Activated CD4-positive, alpha-beta T cell treated with anti-CD3 and anti-CD28 coated beads, Interleukin-2, amount 50 U/mL, for 24 hours (primary cell): ENCODE data around the gene CABLES1.

Experiments used
- DNase-seq, 2 donors: peaks; one replicate each; pipeline ENCODE4 v3.0.0-alpha.2; 2020; ENCODE audit warnings: low read depth in 1 of 2, low spot score in 1 of 2

Gene CABLES1

DNA sequence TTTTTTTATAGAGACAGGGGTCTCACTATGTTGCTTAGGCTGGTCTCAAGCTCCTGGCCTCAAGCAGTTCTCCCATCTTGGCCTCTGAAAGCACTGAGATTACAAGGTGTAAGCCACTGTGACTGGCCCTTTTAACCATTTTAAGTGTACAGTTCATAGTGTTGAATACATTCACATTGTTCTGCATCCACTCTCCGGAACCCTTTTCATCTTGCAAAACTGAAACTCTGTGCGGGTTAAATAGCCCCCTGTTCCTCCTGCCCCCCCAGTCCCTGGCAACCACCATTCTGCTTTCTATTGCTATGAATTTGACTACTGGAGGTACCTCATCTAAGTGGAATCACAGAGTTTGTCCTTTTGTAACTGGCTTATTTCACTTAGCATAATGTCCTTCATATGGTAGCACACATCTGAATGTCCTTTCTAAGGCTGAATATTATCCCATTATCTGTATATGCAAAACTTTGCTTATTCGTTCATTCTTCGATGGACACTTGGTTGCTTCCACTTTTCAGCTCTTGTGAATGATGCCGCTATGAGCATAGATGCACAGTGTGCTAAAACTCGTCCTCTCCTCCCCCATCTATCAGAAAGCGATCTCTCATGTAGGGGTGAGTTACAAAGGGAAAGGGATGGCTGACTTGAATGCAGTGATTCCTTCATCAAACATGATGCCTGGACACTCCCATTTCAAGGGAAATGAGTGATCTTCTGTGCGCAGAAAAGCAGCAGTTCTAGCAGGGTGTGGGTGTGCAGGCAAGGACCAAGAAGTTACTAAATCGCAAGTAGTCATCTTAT, 30.2 kb downstream of the CABLES1 start:
- DNase-seq: no peak

DNA sequence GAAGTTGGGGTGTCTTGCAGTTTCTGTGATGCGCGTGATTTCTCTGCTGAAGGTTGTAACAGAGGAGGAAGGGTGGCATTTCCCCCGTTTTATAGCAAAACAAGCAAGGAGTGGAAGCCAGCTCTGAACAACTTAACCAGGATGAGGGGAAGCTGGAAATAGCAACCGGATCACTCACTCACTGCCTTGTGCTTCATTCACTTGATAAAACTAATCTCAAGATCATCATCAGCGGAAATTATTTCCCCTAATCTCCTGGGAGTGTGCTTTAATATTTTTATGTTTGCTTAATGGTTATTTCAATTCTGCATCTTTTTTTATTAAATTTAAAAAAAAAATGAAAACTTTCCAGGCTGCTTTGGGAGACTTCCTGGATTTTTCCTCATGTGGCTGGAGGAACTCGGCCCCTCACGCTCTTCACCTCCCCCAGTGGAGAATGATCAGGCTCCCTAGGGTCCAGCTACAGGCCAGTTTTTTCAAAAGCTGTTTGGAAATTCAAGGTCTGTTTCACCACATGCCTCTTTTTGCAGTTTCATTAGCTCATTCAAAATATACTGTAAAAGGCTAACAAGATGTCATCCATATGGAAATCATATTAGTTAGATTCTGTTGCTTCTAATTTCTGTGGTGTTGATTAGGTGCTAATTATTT, 31.7 kb downstream of the CABLES1 start:
- DNase-seq: no peak

DNA sequence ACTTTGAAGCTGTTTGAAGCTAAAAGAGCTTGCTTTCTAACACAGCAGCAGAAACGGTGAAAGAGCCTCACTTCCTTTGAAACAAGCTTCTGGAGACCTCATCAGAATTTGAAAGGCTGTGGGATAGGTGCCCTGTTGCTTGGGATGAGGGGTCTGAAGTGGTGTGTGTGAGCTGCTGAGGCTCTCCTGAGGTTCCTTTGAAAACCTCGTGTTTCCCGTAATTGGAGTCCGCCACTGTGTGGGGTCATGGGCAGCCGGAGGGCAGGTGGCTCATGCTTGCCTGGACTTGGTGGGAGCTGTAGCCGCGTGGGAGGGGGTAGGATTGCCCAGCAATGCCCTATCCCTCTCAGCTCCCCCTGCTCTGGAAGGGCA, 34.4 kb downstream of the CABLES1 start:
- no peak for DNase-seq

DNA sequence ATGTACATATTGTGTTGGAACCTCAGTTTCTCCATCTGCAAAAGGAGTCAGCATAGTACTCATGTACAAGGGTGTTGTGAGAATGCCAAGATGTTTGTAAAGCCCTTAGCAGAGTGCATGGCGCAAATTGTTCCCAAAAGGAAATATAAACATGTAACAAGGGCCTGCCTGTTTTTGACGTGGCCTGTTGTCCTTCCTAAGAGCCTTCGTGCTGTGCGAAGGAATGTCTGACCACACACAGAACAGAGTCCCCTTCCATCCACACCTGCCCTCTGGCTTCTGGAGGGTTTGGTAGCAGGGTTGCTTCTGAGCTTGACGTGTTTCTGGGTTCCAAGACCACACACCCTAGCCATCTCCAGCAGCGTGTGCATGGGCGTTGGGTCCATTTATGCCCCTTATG, 34.9 kb downstream of the CABLES1 start:
- DNase-seq: no peak

DNA sequence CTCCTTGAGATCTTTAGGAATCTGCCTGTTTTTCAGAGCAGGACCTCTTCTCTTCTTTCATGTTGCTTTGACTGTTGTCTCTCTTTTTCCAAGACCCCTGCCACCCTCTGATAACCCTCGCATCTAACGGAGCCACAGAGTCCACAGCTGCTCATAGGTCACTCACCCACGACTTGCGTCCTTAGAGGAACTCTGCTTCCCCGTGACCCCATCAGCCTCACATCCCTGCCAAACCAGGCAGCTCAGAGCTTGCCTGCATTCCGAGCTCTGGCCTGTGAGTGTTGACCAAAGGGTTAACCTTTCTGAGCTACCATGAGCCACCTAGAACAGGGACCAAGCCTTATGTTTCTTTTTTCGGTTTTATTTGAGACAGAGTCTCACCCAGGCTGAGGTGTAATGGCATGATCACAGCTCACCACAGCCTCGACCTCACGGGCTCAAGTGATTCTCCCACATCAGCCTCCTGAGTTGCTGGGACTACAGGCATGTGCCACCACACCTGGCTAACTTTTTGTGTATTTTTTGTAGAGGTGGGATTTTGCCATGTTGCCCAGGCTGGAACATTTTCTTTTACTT, 36.4 kb downstream of the CABLES1 start:
- DNase-seq: no peak

DNA sequence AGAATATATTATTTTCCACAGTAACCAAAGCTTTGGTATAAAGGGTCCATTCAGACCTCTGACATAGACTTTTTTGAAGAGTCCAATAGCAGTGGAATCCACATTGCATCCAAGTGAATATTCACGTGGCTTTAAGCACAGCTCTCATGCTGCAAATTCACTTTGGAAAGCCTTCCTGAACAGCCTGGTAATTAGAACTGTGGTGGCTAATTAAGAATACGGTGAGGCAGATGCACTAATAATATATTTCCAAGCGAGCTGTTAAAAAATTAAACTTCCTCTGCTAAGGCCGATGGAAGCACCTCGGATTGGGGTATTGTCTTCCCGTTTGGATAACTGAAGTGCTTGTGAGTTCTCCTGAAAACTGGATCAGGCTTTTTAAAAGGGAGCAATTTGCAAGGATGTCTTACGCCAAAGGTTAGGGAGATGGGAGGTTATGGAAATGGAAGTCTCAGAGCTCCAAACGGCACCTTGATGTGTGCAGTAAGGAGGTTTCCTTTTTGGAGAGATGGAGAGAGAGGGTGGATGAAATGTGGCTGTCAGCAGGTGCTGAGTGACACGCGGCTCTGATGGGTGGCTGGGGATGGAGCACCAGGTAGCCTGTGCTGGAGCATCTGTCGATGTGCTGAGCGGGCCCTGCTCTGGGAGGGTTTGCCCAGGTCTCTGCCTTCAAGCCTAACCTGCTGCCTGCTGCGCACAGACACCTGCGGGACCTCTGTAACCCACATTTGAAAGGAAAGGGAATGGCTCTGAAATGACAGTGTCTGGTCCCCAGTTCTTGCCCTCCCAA, 37.5 kb downstream of the CABLES1 start:
- no peak for DNase-seq

DNA sequence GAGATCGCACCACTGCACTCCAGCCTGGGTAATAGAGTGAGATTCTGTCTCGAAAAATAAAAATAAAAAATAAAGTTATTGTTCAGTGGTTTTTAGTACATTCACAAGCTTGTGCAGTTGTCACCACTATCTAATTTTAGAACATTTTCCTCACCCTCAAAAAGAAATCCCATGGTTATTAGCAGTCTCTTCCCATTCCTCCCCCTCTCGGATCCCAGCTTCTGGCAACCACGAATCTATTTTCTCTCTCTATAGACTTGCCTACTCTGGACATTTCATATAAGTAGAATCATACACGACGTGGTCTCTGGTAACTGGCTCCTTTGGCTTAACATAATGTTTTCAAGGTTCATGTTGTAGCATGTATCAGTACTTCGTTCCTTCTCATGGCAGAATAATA, 38.6 kb downstream of the CABLES1 start:
- DNase-seq: no peak

DNA sequence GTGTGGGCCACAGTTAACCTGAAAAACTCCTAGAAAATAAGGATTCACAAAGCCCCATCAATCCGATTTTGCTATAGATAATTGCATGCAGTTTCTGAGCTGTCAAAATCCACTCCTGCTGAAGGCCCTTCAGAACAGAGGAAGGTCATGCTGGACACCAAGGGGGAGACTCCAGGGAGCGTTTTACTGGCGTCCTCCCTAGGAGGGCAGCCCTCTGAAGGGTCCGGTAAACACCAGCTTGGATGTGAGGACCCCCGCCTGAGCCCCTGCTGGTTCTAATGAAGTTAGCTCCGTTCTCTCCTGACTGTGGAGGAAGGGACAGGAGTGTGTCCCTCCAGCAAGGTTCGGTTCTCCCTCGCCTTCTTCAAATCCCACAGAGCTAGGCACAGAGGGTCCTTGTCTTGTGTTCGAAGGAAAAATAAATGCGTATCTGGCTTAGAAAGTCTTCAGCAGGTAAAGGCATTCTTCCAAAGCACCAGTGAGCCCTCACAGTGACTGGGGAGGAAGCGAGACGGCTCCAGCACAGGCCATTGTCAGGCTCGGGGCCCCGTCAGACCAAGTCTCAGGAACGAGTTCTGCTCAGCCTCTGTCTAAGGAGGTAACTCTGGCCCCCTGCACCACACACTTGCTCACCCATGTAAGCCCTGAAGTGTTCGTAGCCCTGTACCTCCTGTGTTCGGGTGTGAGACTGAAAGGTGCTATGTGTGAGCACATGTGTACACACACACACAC, 41.6 kb downstream of the CABLES1 start:
- DNase-seq: no peak

DNA sequence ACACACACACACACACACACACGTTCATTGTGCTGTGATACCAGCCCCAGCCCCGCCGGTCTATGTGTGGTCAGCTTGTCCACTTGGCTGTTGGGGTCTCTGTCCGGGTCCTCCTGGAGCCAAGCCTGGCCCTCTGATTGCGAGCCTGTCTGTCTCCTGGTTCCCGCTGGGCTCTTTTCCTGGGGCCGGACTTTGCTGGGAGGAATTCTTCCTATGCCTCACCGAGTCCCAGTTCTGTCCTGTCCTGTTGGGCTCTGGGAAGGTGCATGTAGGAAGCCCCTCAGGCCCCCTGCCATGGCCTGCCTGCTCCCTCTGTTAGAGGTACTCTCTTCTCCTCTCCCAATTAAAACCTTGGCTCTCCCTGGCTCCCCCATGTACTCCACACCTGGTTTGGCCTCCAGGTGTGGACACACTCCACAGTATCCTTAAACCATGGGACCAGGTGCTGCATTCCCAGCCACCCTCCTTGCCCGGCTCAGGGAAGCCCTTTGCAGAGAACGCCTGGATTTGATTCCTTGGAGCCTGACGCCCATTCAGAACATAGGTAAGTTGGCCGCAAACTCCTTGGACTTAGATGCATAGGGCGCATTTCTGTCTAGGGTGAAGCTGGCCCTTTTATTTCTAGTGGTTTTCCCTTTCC, 42.3 kb downstream of the CABLES1 start:
- no peak for DNase-seq

DNA sequence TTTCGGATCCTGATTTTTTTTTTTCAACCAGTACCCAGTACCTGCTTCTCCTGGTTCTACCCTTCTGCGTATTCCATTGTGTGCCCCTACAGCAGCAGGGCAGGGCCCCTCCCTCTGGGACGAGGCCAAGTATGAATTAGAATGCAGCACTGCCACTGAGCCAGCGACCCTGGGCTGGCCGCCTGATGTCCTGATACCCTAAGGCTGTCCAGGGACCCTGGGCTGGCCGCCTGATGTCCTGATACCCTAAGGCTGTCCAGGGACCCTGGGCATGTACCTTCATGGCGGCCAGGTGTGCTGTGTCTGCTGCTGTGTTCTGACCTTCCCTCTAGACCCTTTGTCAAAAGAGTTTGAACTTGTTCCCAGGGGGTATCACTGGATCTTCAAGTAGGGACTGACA, 42.9 kb downstream of the CABLES1 start:
- no peak for DNase-seq

DNA sequence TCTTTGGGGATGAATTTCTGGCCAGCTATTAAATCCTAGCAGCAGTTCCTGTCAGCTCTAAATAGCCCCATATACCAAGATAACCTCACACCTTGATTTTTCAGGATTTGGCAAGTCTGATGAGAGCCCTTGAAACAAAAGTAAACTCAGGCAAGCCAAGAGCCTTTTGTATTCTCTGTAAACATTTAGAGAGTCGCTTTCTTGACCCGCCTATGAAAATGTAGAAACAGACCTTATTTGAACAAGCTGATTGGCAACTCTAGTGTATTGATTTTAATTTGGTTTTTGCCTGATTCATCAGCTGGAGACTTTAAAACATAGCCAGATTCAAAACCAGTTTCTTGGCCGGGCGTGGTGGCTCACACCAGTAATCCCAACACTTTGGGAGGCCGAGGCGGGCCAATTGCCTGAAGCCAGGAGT, 43.4 kb downstream of the CABLES1 start:
- no peak for DNase-seq

DNA sequence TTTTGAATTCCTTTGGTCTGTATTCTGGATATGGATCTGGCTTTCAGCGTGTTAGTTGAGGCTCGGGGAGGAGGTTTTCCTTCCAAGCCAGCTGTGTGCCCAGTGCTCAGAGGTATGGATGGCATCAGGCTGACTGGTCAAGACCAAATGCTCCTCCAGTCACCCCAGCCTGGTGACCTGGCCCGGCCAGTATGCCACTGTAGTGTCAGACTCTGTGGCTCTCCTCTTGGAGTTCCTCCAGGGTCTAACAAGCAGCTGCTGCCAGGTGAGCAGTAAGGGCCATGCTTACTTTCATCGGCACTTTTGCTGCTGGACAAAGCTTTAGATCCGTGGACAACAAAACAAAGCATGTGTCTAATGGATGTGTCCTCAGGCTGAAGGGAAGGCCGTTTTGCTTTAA, 44.1 kb downstream of the CABLES1 start:
- no peak for DNase-seq

DNA sequence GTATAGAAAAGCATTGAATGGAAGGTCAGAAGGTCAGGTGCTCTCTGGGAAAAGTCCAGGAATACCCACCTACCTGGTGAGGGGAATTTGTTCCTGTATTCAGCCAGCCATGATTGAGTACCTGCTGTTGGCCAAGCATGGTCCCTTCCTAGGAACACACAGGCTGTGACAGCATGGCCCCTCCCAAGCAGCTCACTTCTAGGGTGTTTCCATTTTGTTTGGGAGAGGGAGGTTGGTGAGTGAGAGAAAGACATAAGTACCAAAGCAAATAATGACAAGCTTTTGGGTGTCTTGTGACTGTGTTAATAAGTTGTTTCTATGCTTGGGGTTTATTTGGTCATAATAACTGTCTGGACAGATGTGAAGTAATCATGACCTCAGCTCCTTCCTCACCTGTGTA, 46.3 kb downstream of the CABLES1 start:
- no peak for DNase-seq

DNA sequence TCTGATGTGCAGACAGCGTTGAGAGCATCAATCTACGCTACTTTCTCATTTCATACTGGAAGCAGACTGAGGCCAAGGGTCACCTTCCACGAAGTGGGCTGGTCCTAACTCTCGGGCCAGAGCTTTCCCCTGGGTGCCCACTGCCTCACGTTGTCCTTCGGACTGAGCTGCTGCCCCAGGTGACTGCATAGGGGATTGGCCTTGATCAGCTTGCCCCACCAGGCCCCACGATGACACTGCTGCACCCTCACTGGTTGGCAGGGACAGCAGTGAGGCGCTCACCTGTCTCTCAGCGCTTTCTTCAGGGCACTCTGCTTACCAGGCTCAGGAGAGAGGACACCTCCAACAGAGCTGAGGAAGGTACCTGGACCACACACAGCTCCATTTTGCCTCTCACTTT, 47.3 kb downstream of the CABLES1 start:
- DNase-seq: no peak

DNA sequence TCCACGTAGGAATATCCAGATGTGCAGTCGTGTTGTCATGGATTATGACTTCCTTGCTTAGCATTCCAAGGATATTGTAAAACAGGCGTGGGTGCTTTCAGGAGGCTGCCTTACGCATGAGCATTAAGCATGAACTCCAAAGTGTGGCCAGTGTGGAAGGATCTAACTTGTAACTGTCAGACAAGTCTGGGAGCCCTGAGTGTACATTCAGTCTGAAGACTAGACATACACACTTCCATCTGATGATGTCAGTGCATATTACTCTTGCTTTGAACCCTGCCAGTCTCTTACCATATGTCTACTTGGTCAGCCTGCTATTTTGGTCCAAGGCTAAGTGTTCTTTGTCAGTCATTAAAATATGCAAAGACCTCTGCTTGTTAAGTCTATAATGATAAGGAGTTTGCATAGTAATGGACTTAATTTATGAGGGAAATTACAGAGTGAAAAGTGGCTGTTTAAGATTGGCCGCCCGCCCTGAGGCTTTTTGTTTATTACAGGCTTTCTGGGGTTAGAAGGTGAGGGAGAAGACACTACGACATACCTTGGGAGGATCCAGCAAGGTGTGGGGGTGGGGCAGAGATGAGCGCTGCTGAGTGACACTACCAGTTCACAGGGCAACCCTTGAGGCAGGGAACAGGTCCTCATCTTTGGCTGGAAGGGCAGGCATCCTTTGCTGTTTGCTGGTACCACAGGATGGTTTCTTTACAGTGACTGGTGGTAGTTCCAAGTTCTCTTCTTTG, 48.3 kb downstream of the CABLES1 start:
- DNase-seq: no peak

DNA sequence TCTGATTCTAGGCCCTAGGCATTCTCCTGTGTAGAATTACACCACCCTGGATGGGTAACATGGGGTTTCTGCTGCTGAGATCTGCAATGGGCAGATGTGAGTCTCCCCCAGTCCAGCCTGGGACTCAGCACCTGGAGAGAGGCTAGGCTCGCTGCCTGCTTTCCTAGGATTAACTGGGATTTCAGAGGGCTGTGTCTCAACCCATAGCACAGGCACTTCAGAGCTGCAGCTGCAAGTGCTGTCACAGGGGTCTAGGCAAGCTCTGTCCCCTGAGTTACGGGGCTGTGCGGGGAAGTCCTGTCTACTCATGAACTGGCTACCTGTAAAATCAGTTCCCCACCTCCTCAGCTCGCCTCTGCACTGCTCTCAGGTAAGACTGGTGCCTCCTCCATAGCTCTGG, 51.5 kb downstream of the CABLES1 start:
- no peak for DNase-seq

DNA sequence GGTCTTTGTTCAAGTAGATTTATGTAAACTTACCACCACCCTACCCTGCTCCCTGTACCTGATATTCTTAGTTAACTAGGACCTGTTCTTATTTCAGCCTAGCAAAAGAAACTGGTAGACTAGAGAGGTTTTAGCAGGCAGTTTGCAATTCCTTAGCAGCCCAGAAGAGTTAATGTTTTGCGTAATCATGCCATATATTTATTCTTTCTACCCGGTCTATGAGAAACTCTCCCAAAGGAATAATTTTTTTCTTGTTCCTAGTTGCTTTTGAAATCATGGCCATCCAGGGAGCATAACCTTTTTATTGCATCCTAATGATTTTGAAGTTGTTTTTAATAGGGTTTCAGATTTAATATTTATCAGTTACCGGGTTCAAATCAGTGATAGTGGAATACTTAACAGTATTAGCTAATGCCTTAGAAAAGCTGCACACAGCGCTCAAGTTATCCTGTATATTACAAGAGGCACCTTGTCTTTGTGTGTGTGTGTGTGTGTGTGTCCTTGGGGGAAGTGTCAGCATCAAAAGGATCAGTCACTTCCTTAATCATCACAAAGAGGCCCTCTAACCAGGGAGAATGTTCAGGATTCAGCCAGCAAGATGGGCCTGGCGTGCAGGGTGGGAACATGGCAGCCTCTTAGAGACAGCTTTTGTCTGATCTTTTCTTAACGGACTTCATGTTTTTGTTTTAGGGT, 52.9 kb downstream of the CABLES1 start:
- no peak for DNase-seq

DNA sequence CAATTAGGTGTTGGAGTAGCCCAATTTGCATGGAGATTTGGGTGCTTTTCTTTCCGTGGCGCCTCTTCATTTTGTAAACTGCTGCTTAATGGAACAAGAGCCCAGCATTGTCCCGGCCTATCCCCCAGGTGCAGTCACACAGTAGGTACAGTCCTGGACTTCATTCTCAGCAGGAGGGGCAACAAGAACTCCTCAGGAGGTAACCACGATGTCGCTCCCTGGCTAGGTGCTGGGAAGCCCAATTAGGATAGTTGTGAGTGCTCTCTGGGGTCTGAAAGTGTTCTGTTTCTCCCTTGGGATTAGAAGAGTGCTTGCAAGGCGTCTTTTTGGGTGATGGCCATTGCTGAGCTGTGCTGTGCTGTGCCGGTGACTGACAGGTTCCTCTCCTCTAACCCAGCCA, 53.8 kb downstream of the CABLES1 start:
- no peak for DNase-seq
